GM19043 (cell line): ENCODE data around the gene RAD17.
"Not testable (repeated sequence)": the region's sequence is repeated elsewhere in the genome, so short reads cannot be mapped to it uniquely, and the experiment has no call there.

ENCODE experiments used
- ATAC-seq: cut with Tn5 transposase; IDR thresholded peaks from one replicate; pipeline ENCODE4 v1.9.1; 2021; ENCODE audit warnings: low read depth; ENCODE audit not compliant: unreplicated experiment

The RAD17 gene

DNA sequence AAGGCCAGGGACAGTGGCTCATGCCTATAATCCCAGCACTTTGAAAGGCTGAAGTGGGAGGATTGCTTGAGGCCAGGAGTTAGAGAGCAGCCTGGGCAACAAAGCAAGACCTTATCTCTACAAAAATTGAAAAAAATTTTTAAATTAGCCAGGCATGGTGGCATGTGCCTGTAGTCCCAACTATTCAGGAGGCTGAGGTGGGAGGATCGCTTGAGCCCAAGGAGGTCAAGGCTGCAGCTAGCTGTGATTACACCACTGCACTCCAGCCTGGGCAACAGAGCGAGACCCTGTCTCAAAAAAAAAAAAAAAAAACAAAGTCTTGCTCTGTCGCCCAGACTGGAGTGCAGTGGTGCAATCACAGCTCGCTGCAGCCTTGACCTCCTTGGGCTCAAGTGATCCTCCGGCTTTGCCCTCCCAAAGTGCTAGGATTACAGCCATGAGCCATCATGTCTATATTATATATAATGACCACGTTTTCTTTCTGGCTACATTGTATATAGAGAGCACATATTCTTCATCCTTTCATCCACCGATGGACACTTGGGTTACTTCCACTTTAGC, 85.9 kb downstream of the RAD17 start:
- ATAC-seq, result not testable (repeated sequence)

DNA sequence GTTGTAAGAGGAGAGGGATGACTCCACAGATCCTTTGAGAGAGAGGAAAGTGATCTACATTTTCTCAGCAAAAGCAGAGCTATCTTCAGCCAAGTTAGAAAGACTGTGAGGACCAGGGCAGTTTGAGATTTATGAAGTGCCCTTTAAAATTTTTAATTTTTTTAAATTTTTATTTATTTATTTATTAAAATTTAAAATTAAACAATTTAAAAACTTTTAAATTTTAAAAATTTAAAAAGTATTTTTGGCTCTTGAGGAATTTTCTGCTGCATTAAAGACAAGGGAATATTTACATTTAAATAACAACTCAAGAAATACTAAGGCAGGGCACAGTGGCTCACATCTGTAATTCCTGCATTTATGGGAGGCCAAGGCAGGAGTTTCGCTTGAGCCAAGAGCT, 92.6 kb downstream of the RAD17 start:
- no peak for ATAC-seq
